ENCODE data around the gene PROC.

The PROC gene

DNA sequence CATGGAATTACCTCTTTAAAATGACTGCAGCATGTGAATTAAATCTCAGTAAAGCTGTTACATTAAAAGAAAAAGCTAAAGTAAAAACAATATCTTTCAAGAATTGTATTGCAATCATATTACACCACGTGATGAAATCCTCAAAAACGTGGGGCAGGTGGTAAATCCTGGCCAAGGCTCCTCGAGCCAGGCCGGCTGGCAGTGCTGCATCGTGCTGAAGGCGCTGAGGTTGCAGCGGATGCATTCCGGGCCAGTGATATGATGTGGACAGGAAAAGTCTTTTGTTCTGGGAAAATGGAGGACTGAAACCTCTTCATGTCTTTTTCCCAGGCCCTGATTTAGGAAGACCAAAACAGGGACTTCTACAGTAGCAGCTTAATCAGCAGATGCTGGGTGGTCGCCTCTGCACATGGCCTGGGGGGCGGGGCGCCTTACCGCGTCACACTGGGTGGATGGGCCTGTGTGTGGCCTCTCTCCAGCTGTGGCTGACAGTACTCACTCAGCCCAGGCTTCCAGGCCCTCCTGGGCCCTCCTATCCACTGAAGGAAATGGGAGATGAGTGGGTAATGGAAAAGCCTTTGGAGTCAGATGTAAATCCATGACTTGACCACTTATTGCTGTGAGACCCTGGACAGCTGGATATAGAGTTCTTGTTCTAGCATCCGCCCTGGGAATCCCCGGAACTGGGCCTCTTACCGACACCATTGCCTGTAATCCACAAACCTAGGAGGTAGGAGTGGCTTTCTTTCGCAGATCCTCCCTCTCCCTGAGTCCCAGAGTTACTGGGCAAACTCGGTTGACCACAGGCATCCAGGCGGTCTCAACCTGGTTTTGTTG, 45.1 kb downstream of the PROC start:
- no peak for DNase-seq

DNA sequence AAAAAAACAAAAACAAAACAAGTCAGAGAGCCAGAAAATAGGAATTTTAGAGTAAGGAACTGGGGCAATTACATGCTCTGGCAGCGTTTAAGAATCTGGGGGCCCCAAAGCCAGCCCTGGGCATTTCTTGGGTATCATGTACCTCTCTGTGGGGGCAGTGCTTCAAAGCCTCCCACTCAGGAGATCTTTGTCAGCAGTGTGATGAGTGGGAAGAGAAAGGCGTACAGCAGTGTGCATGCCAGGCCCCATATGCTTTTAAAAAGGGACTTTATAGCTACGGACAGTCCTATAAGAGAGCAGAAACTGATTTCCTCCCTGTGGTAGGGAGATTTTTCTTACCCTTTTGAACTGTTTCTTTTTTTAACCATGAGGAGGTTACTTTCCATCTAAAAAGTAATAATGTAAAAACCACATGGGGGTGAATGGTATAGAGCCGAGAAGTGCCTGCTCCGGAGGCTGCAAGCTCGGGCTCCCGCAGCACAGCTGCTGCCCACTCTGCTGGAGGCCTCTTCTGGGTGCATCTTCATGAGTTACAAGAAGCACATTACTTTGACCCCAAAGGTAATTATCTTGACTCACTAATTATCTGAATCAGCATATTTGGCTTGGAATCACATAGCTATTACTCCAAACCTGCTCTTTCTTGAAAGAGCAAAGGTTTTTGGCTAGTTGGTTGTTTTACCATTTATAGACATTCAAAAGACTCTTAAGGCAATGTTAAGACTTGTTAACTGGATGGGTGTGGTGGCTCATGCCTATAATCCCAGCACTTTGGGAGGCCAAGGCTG, 46.4 kb downstream of the PROC start:
- DNase-seq, result peak in 1 of 2 donors; percentile 18

DNA sequence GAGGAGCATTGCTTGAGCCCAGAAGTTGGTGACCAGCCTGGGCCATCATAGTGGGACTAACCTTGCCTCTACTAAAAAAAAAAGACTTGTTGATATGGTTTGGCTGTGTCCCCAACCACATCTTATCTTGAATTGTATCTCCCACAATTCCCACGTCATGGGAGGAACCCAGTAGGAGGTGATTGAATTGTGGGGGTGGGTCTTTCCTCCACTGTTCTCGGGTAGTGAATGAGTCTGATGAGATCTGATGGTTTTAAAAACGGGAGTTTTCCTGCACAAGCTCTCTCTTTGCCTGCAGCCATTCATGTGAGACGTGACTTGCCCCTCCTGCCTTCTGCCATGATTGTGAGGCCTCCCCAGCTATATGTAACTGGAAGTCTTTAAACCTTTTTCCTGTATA, 47.0 kb downstream of the PROC start:
- DNase-seq, result peak in 1 of 2 donors; percentile 10

DNA sequence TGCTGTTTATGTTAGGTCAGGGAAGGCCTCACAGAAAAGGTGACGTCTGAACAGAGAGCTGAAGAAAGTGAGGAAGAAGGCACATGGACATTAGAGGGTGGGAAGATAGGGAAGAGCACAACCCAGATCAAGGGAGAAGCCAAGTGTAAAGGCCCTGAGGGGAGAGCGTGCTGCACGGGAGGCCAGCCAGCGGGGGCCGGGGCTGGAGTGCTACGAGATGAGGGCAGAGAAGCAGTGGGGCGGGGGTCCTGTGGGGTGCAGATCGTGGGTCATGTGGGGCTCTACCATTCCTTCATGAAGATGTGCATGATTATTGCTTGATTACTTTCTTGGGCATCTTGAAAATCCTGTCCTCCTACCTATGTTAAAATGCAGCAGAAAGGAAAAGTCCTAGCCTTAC, 50.8 kb downstream of the PROC start:
- no peak for DNase-seq

DNA sequence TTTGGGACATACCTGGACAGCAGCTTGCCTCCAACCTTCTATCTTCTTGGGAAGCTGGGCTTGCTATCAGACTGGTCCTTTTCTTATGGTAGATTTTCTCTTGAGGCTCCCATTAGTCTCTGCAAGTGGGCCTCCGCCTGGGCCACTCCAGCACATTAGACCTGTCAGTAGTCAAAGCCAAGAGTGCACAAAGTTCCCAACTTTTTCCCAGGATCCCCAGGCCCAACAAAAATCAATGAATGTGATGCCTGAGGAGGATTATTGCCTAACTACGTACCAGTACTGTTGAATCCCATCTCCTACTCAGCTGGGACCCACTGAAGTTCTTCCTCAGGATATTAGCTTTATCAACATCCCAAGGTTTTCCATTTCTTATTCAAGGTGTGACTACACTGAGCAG, 51.7 kb downstream of the PROC start:
- no peak for DNase-seq

DNA sequence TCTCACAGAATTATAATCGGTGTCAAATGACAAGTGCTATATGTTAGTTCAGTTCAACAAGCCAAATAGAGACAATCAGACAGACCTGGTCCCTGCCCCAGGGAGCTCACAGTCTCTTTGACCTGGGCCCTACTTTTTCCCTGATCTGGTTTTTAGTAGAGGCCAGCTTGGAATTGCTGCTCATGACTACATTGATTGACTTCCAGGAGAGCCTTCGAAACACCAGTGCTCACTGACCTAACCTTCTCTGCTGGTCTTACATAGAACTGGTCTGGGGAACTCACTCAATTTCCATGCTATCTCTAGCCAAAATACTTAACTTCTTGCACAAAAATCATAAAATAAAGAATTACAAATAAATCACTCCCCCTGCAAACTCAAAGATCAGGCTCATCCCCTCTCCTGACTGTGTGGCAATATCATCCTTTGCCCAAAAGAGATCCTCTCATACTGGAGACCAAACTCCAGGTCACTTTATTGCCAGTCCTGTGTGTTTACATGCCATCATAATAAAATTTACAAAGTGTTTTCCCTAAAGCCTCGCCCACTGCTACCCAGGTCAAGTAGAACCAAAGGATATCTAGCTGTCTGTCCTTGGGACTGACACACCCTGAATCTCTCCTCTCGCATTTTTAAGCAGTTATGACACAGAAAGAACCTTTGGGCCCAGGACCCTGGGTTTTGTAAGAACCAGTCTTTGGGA, 53.2 kb downstream of the PROC start:
- no peak for DNase-seq

DNA sequence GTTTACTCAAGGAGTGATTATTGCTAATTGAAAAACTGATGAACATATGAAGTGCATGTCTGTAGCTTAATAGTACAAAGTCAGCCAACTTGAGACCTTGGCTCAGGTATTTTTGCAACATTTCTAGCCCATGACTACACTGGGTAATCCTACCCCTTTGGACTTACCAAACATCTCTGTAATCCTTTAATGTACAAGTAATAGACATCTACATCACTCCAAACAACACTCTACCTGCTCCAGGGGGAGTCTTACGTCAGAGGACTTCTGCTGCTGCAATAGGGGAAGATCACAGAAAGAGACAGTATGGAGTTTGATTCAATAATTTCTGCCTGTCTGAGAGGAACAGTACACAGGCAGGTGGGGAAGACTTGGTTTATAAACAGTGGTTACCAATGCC, 54.0 kb downstream of the PROC start:
- no peak for DNase-seq

DNA sequence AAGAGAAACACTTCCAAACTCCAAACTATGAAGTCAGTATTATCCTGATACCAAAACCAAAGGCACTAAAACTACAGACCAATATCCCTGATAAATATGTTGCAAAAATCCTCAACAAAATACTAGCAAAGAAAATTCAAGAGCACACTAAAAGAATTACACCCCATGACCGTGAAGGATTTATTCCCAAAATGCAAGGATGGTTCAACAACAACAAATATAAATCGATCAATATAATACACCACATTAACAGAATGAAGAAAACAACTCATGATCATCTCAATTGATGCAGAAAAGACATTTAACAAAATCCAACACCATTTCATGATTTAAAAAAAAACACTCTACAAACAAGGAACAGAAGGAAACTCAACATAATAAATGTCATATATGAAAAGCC, 57.6 kb downstream of the PROC start:
- no peak for DNase-seq
